MV-4-11 (cell line): Measurements from ENCODE around the gene PRM2.

Source experiments
- DNase-seq: peaks from one replicate; lab custom pipeline; 2025; lab: John Stamatoyannopoulos, UW

The PRM2 gene

DNA sequence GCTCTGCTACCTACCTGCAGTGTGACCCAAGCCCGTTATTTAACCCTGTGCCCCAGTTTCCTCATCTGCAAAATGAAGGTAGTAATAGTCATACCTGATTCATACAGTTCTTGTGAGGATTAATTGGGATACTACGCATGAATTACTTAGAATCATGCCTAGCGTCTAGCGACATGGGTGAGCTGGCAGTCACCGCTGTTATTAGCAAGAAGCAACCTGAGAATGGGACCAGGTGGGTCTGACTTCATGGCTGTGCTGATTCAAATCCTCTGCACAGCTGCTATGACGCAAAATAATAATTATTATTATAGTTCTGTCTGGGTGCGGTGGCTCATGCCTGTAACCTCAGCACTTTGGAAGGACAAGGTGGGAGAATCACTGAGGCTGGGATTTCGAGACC lies 28.1 kb downstream of the PRM2 start:
- DNase-seq: no peak

DNA sequence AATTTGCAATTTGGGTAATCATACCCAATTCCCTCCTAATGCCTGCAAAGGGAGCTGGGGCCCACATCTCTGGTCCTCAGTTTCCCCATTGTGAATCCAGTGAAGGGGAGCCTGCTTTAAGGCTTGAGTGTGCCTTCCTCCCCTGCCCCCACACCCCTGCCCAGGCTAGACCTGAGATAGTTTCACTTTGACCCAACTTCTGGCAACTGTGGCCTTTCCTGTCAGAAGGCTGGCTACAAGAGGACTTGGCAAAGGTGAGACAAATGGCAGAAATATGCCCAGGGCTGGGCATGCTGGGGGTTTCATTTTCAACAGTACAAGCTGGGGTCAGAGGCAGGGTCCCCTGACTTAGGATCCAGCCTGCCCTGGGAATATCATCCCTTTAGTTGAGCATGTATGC lies 30.3 kb downstream of the PRM2 start:
- DNase-seq: no peak

DNA sequence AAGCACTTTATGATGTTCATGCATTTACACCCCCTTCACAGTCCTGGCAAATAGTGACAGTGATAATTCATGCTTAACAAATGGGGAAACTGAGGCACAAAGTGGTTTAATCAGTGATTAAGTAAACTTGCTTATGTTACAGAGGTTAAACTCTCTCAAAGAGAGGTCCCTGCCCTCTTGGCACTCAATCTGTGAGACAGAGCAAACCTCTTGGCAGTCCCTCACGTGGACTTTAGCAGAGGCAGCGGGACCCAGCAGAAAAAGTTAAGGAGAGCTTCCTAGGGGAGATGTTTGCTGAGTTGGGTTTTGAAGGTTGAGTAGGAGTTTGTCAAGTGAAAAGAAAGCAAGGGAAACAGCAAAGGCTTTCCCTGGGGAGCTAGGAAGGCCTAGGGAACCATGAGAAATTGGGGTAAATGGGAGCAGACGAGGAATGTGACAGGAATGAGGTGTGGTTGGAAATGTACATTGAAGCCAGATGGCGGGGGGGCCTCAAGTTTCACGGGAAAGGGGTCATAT lies 31.0 kb downstream of the PRM2 start:
- no peak for DNase-seq

DNA sequence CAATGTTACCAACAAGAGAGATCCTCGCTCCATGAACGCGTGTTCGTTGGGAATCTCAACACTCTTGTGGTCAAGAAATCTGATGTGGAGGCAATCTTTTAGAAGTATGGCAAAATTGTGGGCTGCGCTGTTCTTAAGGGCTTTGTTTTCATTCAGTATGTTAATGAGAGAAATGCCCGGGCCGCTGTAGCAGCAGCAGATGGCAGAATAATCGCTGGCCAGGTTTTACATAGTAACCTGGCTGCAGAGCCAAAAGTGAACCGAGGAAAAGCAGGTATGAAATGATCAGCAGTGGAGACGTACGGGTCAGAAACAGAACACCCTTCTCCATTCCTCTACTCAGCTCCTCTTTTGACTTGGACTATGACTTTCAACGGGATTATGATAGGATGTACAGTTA lies 33.6 kb downstream of the PRM2 start:
- no peak for DNase-seq

DNA sequence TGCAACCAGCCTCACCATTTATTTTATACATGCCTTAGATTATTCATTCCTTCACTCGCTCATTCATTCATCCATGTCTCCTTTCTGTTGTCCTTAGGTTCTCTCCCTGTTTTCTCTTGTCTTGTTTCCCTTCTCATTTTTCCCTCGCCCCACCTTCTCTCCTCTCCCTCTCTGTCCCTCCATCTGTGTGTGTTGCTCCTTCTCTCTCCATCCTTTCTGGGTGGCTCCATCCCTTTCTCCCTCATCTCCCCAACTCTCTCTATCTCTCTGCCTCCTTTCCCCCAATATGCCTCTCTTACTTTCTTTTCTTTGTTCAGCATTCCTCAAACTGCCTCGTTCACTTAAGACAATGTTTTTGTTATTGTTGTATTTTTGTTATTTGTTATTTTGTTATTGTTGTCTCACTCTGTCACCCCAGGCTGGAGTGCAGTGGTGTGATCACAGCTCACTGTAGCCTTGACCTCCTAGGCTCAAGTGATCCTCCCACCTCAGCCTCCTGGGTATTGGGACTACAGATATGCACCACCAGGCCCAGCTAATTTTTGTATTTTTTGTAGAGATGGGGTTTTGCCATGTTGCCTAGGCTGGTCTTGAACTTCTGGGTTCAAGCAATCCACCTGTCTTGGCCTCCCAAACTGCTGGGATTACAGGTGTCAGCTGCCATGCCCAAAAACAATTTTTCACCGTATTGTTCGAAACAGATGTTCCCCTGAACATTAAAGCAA lies 34.6 kb downstream of the PRM2 start:
- no peak for DNase-seq

DNA sequence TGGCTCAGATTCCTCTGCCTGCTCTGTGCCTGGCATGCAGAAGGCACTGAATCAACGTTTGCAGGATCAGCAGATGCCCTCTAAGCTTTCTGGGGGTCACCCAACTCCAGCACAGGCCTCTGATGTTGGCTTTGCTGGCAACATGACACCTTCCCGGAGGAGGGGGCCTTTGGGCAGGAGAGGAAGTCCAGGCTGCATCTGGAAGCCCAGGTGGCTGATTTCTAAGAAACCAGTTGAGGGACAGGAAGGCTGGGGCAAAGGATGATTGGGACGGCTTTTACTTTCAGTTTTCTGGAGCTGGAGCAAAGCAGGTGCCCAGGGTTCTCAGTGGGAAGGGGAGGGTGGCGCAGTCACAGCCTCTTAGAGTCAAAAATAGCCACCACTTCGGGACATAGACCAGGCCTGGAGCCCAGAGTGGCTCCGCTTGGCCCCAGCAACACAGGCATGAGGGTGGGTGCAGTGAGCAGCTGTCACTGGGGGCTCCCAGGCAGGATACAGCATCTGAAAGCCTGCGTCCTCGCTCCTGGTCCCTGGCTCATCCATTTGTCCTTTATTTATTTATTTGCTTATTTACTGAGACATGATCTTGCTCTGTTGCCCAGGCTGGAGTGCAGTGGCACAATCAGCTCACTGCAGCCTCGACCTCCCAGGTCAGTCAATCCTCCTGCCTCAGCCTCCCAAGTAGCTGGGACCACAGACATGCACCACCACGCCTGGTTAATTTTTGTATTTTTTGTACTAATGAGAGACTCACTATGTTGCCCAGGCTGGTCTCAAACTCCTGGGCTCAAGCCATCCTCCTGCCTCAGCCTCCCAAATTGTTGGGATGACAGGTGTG lies 35.4 kb downstream of the PRM2 start:
- no peak for DNase-seq

DNA sequence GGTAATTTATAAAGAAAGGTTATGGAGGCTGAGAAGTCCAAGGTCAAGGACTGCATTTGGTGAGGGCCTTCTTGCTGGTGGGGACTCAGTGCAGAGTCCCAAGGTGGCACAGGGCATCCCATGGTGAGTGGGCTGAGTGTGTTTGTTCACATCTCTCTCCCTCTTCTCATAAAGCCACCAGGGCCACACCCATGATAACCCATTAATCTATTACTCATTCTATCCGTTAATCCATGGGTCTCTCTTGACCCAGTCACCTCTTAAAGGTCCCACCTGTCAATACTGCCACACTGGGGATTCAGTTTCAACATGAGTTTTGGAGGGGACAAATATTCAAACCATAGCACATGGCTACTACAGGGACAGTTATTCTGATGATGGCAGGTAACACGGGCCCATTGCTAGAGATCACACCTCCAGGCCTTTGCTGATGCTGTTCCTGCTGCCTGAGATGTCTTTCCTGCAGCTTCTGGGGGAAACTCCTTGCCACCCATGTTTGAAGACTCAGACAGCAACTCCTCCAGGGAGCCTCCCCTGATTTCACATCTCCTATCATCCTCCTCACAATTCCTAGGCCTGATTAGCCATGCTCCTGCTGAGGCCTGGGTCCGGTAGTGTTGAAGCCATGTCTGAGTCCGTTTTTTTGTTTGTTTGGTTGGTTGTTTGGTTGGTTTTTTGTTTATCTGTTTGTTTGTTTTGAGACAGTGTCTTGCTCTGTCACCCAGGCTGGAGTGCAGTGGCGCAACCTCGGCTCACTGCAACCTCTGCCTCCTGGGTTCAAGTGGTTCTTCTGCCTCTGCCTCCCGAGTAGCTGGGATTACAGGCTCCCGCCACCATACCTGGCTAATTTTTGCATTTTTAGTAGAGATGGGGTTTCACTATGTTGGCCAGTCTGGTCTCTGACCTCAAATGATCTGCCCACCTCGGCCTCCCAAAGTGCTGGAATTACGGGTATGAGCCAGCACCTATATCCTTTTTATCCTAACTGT lies 36.3 kb downstream of the PRM2 start:
- DNase-seq: no peak

DNA sequence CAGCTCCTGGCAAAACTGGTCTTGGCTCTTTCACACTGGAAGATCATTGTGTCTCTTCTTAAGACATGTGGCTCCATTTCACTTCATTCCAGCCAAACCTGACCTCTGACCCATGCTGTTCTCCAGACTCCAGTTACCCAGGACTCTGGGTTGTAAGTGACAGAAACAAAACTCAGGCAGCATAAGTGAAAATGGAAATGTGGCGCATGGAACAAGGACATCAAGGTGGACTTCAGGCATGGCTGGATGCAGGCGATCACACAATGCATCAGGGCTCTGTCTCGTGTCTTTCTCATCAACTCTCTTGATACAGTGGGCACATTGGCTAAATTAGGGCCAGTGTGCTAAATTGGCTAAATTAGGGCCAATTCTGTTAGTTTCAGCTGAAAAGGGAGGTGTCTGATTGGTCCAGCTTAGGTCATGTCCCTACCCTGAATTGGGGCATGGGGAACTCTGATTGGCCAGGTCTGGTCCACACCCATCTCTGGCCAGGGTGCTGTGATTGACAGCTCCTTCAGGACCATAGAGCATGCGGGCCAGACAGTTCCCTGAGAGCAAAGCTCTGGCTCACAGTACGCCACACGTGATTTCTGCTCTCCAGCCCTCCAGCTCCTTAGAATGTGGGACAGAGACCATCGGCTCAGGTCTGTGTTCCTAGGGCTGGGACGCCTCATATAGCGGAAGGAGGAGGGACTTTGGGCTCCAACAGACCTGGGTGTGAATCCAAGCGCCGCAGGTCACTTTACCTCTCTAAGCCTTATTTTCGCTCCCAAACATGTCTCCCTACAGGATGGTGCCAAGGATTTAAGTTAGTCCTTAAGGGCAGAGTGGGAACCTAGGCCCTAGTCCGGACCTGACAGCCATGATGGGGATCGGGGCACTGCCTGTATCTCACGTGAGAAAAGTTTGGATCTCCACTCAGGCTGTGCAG lies 37.7 kb downstream of the PRM2 start:
- no peak for DNase-seq

DNA sequence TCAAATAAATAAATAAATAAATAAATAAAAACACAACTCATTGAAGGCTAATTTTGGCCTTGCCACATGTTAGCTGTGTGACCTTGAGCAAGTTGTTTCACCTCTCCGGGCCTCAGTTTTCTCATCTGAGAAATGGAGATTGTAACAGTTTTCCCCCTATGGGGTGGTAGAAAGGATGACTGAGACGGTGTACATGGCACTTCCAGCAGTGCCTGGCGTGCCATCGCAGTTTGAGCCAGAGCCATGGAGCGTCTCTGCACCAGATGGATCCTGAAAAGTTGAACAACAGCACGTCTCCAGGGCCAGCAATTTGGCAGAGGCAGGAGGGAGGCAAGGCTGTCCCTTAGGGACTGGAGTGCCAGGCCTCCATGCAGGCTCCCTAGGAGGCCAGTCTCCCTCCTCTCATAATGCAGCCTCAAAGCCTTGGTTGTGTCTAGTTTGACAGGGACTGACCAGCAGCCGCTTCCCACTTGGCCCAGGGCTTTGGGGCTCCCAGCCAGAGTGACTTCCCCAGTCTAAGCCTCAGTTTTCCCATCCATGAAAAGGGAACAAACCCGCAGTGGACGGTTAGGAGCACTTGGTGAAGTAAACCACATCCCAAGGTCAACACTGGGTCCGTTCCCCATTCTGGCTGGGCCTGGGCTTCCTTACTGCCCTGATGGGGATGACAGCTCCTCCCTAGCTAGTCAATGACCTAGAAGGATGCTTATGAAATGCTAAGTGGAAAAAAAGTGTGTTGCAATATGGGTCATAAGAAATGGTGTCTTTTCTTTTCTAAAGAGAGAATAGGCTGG lies 39.6 kb downstream of the PRM2 start:
- DNase-seq: peak; percentile 99

DNA sequence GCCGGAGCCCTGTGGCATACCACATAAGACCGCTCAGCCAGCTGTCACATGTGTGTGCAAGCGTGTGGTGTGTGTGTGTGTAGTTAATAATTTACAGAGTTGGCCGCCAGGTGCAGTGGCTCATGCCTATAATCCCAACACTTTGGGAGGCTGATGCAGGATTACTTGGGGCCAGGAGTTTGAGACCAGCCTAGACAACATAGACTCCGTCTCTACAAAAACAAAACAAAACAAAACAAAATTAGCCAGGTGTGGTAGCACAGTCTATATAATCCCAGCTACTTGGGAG lies 40.6 kb downstream of the PRM2 start:
- DNase-seq: peak; percentile 85

DNA sequence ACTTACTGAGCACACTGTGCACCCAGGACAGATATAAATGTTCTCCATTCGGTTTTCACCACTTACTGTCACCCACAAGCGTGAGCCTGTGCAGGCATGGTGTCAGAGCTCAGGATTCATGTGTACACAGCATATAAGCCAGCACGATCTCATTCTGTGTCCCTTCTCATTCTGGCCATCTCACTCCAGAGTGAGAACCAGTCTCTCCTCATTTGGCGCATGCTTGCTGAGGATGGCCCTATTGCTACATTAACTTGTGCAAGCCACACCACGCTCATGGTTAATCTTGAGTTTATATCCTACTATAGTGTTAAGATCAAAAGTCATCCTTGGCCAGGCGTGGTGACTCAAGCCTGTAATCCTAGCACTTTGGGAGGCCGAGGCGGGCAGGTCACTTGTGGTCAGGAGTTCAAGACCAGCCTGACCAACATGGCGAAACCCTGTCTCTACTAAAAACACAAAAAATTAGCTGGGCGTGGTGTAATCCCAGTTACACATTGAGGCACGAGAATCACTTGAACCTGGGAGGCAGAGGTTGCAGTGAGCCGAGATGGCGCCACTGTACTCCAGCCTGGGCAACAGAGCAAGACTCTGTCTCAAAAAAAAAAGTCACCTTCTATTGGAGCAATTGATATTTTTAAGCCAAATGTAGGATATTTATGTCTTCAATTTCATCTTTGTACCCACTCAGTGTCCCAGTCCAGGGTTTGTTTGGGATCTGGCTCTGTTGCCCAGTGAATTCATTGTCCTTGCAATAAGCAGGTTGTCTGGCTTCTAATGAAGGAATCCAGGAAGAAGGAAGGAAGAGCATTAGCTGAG lies 41.2 kb downstream of the PRM2 start:
- DNase-seq: peak; percentile 92

DNA sequence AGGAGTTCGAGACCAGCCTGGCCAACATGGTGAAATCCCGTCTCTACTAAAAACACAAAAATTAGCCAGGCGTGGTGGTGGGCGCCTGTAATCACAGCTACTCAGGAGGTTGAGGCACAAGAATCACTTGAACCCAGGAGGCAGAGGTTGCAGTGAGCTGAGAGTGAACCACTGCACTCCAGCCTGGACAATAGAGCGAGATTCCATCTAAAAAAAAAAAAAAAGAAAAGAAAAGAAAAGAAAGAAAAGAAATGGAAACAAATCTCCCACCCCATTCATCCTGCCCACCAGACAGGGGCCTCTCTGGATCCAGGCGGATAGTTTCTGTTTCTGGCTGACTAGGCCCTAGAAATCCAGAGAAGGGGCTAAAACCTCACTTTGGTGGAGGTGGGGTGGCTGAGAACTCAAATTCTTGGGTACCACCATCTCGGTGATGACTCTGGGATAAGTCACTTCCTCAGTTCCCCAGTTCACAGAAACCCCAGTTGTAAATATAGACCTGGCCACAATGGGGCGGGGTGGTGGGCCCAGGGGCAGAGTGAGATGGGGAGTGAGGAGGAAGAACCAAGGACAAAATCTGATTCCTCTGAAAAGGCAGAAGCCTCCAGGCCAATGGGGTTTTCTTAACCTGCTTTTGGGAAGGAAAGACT lies 42.4 kb downstream of the PRM2 start:
- peak; percentile 80 for DNase-seq

DNA sequence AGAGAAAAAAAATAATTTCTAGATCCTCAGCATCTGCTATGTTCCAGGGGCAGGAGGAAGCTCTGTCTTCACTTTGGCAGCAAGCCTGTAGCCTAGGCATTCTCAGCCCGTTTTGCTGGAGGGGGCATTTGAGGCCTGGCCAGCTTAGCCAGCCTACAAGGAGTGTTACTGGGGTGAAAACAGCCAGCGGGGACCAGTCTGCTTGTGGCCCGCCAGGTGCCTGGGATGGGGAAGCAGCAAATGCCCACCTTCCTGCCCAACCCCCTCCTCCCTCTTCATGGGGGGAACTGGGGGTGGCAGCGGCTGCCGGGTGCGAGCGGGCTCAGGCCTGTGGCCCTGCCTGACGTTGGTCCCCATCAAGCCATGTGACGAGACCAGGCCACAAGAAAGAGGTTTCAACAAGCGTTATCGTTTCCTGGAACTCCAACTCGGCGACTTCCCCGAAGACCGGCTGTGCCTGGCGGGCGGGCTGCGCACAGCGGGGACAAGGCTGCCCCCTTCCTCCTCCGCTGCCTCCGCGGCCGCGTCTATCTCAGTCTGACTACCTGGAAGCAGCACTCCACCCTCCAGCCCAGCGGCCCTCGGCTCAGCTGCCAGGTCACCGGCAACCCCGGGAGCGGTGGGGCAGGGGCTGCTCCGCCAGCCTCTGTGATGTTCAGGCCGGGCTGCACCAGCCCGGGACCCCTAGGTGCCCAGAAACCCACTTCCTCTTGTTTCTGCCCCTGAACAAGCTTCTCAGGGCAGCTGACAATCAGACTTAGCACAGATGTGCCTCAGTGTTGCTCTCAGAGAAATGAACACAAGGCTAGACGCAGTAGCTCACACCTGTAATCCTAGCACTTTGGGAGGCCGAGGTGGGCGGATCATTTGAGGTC lies 43.2 kb downstream of the PRM2 start:
- DNase-seq: peak; percentile 93

DNA sequence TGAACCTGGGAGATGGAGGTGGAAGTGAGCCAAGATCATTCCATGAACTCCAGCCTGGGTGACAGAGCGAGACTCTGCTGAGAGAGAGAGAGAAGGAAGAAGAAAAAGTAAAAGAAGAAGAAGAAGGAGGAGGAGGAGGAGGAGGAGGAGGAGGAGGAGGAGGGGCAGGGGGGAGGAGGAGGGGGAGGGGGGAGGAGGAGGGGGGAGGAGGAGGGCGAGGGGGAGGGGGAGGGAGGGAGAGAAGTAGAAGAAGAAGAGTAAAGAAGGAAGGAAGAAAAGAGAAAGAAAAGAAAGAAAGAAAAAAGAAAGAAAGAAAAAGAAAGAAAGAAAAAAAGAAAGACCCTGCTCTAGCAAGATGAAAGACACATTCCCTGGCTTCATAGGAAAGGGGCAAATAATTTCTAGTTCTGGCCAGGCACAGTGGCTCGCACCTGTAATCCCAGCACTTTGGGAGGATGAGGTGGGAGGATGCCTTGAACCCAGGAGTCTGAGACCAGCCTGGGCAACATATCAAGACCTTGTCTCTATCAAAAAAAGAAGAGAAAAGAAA lies 43.9 kb downstream of the PRM2 start:
- no peak for DNase-seq

DNA sequence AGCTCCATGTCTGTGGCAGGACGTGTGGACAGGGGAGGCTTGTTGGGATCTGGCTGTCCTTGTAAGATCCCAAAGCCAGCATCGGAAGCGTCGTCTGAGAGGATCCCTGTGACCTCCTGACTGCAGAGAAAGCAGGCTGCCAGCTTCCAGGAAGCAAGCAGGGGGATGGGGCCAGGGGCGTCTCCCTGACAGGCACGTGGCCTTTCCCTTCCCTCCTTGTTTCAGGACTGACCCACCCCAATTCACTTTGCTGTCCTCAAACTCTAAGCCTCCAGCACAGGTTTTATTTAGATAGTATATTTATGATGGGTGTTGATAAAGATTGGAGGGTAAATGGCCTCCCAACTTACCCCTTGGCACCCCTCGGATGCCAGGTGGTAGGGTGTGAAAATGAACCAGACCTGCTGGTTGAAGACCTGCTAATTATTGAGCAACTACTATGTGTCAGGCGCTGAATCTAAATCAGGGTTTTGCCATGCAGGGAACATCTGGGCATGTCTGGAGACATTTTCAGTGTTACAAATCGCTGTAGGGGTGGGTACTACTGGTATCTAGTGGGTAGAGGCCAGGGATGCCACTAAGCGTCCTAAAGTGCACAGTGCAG lies 44.8 kb downstream of the PRM2 start:
- no peak for DNase-seq

DNA sequence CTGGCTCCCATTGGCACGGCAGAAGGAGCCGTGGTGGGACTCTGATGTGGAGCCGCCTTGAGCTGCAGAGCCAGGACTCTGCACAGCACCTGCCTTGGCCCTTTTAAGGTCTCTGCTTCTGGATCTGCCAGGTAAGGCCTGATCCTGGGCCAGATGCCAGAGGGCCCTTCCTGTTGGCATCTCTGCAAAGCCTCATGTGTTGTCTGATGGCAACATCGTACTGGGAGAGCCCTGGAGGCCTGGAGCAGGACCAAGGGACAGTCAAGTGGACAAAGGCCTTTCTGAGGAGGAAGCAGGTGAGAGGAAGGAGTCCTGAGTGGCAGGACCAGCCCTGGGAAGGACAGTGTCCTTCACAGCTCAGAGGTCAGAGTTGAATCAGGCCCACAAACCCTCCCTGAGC lies 46.4 kb downstream of the PRM2 start:
- DNase-seq: no peak

DNA sequence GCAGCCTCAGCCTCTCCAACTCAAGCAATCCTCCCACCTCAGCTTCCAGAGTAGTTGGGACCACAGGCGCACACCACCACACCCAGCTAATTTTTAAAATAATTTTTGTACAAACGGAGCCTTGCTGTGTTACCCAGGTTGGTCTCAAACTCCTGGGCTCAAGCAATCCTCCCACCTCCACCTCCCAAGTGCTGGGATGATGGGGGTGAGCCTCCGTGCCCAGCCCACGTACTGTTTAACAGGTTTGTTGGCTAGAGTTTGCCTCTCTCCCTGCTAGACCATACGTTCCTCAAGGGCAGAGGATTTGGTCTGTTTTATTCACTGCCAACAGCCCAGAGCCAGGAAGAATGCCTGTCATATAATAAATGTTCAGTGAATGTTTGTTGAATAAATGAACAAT lies 46.8 kb downstream of the PRM2 start:
- no peak for DNase-seq
